Tibial nerve (tissue), 4 donors: Measurements from ENCODE around the gene FGGY. TPM values are rescaled to one million over a fixed set of nuclear protein-coding genes. Genes with fewer than 3 reads are reported as not detected.

Experiments
- DNase-seq, 2 donors: peaks; one replicate each; pipeline ENCODE4 v3.0.0-alpha.2; 2019; ENCODE audit warnings: low spot score in 2 of 2
- H3K27ac ChIP-seq, 4 donors: fragments of 200-600 bp; sonication (generic) in 3 of 4; one replicate each; pipeline ENCODE4 v1.5.1; 2017 to 2019; ENCODE audit warnings: mild to moderate bottlenecking in 1 of 4
- H3K27me3 ChIP-seq, 2 donors: fragments of 200-600 bp; sonication (generic) in 1 of 2; one replicate each; pipeline versions ENCODE4 v1.5.1 to v1.6.0; 2017 to 2019
- H3K36me3 ChIP-seq, 3 donors: fragments of 200-600 bp; sonication (generic); one replicate each; pipeline ENCODE4 v1.5.1; 2018 to 2019
- H3K4me1 ChIP-seq, 4 donors: fragments of 200-600 bp; sonication (generic) in 3 of 4; one replicate each; pipeline ENCODE4 v1.5.1; 2017 to 2019
- H3K4me3 ChIP-seq, 4 donors: fragments of 200-600 bp; sonication (generic) in 3 of 4; one replicate each; pipeline ENCODE4 v1.5.1; 2017 to 2019; ENCODE audit warnings: mild to moderate bottlenecking in 1 of 4, moderate library complexity in 1 of 4
- H3K9me3 ChIP-seq, 4 donors: fragments of 200-600 bp; sonication (generic) in 3 of 4; one replicate each; pipeline ENCODE4 v1.5.1; 2017 to 2019
- EP300 ChIP-seq, 2 donors: sonication (generic); formaldehyde crosslinking; IDR thresholded peaks; one replicate each; pipeline ENCODE4 v1.6.1; 2017; ENCODE audit warnings: antibody characterized with exemption in 2 of 2, mild to moderate bottlenecking in 1 of 2
- POLR2A ChIP-seq, 2 donors: fragments of 450-650 bp; IDR thresholded peaks; one replicate each; pipeline ENCODE4 v1.6.1; 2017; ENCODE audit warnings: antibody characterized with exemption in 2 of 2, mild to moderate bottlenecking in 2 of 2, moderate library complexity in 2 of 2
- WGBS, 2 donors: methylation state at CpG; one replicate each; pipeline ENCODE4 v1.1.5; 2018; 5-methylcytosine and 5-hydroxymethylcytosine counted together
- total RNA-seq, 4 donors: library from RNA; depleted of rRNA; stranded (reverse); fragments of >200 nt; gene quantifications; one replicate each; pipeline ENCODE4 v1.1.0, GENCODE V29; 2016
- TF ChIP-seq, protein P1 (sequence below), 5 experiments: fragments of 200-600 bp in 3 of 5; fragments of 450-650 bp in 2 of 5; sonication (generic) in 3 of 5; IDR thresholded peaks; one replicate each; pipeline ENCODE4 v1.5.1; 2016 to 2019; ENCODE audit warnings: antibody characterized with exemption in 5 of 5, mild to moderate bottlenecking in 3 of 5, moderate library complexity in 2 of 5

The FGGY gene
- total RNA-seq, 4 donors from 2014 or later, result 27.0 to 40.6 (median 32.9) TPM

- TF ChIP-seq, protein P1, sequence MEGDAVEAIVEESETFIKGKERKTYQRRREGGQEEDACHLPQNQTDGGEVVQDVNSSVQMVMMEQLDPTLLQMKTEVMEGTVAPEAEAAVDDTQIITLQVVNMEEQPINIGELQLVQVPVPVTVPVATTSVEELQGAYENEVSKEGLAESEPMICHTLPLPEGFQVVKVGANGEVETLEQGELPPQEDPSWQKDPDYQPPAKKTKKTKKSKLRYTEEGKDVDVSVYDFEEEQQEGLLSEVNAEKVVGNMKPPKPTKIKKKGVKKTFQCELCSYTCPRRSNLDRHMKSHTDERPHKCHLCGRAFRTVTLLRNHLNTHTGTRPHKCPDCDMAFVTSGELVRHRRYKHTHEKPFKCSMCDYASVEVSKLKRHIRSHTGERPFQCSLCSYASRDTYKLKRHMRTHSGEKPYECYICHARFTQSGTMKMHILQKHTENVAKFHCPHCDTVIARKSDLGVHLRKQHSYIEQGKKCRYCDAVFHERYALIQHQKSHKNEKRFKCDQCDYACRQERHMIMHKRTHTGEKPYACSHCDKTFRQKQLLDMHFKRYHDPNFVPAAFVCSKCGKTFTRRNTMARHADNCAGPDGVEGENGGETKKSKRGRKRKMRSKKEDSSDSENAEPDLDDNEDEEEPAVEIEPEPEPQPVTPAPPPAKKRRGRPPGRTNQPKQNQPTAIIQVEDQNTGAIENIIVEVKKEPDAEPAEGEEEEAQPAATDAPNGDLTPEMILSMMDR (IDR thresholded peaks at IDR 0.05), result no peak
- no peak for TF ChIP-seq EP300 (IDR thresholded peaks at IDR 0.05)
- TF ChIP-seq POLR2A (IDR thresholded peaks at IDR 0.05), result no peak
- Histone ChIP-seq H3K27me3 (no peaks in the 10 kb centered on the region), H3K4me3 (no peak overlapping the region), H3K27ac (no peak overlapping the region), H3K9me3 (no peaks in the 10 kb centered on the region), H3K4me1 (peaks cover 0 to 8% (median under 1%) of the 10 kb centered on the region in 4 donors), H3K36me3 (no peaks in the 10 kb centered on the region)
- DNase-seq, result no peak
Measured at GRCh38 chr1:59427784-59428183, 130.9 kb downstream of the FGGY start.

- 94 to 95% methylated on average over 6 of the region's 6 CpGs for WGBS, 2 donors
- TF ChIP-seq, protein P1 (IDR thresholded peaks at IDR 0.05), result no peak
- TF ChIP-seq EP300 (IDR thresholded peaks at IDR 0.05) (no peak), POLR2A (IDR thresholded peaks at IDR 0.05) (no peak)
- H3K9me3 ChIP-seq, result no peaks in the 10 kb centered on the region
Measured at GRCh38 chr1:59428828-59429227, 131.9 kb downstream of the FGGY start.

DNA sequence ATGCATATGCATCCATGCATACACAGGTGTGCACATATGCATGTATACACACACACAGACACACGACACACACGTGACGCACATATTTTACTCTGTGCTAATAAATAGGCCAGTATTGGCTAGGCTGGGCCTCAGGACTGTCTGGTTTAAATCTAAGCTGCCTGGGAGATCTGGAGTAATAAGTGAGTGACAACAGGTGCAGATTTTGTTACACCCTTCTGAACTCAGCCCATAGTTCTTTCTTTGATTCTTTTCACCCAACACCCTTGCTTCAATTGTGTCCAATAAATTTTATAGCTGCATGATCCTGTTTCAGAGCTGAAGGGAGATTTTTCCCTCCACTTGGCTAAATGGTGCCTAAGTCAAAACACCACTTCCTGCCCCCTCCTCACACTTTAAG, 132.8 kb downstream of the FGGY start:
- Histone ChIP-seq H3K9me3 (no peaks in the 10 kb centered on the region), H3K4me1 (peaks cover 0 to 17% (median 0%) of the 10 kb centered on the region in 4 donors), H3K27ac (no peak overlapping the region), H3K27me3 (no peaks in the 10 kb centered on the region), H3K36me3 (no peaks in the 10 kb centered on the region), H3K4me3 (no peak overlapping the region)
- no peak for DNase-seq
- 92 to 93% methylated on average over 3 of the region's 3 CpGs for WGBS, 2 donors
- TF ChIP-seq EP300 (IDR thresholded peaks at IDR 0.05) (no peak), POLR2A (IDR thresholded peaks at IDR 0.05) (no peak)
- TF ChIP-seq, protein P1 (IDR thresholded peaks at IDR 0.05), result no peak

More at GRCh38 chr1:59428828-59429227, 131.9 kb downstream of the FGGY start:
- Histone ChIP-seq H3K27me3 (no peaks in the 10 kb centered on the region), H3K4me1 (peaks cover 0 to 9% (median 0%) of the 10 kb centered on the region in 4 donors), H3K36me3 (no peaks in the 10 kb centered on the region), H3K27ac (no peak overlapping the region), H3K4me3 (no peak overlapping the region)
- no peak for DNase-seq

DNA sequence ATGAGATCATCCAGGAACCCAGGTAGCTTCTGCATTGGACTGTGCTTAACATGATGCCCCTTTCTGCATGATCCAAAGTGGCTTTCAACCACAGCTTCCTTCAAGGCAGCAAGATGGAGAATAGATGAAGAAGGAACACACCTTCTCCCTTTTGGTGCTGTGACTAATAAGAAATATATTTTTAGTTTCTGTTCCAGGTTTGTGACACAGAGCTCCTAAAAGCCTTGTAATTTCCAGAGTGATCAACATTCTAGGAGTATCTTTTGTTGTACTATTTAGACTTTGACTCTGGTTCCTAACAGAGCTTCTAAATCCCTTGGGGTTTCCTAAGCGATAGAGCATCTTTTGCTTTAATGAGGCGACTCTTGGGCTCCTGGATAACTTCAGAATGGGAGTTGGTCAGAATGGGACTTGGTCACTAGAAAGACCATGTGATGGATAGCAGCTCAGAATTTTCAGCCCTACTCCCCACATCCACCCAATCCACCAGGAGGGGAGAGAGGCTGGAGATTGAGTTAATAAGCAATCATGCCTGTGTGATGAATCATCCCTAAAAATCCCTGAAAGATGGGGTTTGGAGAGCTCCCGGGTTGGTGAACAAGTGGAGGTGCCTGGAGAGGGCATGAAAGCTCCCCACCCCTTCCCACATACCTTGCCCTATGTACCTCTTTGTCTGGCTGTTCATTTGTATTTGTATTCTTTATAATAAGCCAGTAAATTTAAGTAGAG, 134.8 kb downstream of the FGGY start:
- no peak for DNase-seq

More for the DNA sequence above, 134.8 kb downstream of the FGGY start:
- Histone ChIP-seq H3K4me3 (no peak overlapping the region), H3K27me3 (no peaks in the 10 kb centered on the region), H3K36me3 (no peaks in the 10 kb centered on the region), H3K4me1 (peaks cover 0 to 25% (median 0%) of the 10 kb centered on the region in 4 donors), H3K9me3 (no peaks in the 10 kb centered on the region), H3K27ac (no peak overlapping the region)
- TF ChIP-seq POLR2A (IDR thresholded peaks at IDR 0.05) (no peak), EP300 (IDR thresholded peaks at IDR 0.05) (no peak)
- TF ChIP-seq, protein P1 (IDR thresholded peaks at IDR 0.05), result no peak
- WGBS, 2 donors, result 72 to 80% methylated on average over 3 of the region's 3 CpGs
